Urothelium cell line (cell line): ENCODE measurements around the gene FIP1L1.

ENCODE experiments used
- DNase-seq: peaks from one replicate; pipeline ENCODE4 v3.0.0; 2011; ENCODE audit warnings: low spot score, mixed read lengths
- FAIRE-seq: peaks from 2 replicates; lab custom pipeline; 2011; peaks lifted over from hg19 to GRCh38; lab: Jason Lieb, UNC

Gene FIP1L1

DNA sequence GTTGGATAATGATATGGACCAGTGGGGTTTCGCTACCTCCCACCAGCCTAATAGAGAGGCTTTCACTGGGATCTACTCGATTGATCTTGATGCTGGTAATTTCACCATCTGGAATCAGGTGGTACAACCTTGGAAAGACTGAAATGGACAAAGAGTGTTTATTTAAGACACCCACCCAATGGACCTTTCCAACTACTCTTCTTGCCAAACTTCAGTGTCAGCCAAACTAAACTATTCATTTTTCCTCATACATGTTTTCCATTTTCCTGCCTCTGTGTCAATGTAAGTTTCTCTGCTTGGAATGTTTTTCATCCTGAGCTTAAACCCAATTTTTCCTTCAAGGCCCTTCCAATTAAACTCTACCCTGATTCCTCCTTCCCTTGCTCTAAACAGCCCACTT, 121.3 kb downstream of the FIP1L1 start:
- DNase-seq (no peak), FAIRE-seq (no peak)

DNA sequence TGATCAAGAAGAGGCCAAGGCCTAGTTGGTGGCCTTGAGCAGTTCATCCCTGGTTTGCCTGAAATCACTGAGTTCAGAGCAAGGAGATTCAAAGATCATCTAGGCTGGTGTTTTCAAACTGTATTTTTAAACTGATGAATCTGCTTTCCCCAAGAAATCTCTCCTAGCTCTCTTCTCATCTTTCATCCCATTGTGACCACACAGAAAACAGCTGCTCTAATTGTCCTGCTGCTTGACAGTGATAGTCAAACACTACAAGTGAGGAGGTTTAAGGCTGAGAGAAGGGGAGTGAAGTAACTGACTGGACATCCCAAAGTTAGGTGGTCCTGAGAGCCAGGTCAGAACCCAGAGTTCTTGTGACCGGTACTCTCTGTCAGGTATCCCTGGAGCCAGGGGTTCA, 122.3 kb downstream of the FIP1L1 start:
- no peak for DNase-seq
- no peak for FAIRE-seq

- no peak for FAIRE-seq
- no peak for DNase-seq
Measured at GRCh38 chr4:53500546-53500945, 123.1 kb downstream of the FIP1L1 start.

GRCh38 chr4:53501561-53501960, 124.1 kb downstream of the FIP1L1 start:
- FAIRE-seq (no peak), DNase-seq (no peak)

DNA sequence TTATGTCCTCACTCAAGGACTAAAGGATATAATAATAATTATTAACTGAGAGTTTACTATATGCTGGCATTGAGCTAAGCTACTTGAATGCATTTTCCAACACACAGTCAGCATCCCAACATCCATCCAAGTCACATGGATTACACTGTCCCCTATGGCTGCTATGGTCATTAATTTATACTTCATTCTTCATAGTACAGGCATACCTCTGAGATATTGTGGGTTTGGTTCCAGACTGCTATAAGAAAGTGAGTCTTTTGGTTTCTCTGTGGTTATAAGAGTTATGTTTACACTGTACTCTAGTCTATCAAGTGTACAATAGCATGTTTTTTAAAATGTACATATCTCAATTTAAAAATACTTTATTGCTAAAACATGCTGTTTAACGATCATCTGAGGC, 124.7 kb downstream of the FIP1L1 start:
- no peak for FAIRE-seq
- DNase-seq: no peak

DNA sequence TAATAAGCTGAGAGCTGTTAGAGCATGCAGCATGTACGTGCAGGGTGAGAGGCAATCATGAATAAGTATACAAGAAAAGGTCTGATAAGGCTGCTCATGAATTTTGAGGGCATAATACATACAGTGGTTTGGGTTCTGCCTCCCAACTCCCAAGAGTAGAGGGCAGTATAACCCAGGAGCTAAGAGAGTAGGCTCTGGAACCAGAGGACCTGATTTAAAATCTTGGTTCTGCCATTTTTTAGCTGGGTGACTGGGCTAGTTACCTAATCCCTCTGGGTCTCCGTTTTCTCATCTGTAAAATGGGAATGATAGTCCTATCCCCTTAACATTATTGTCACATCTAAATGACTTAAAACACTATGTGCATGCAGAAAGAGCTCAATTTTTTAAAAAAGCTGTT, 128.5 kb downstream of the FIP1L1 start:
- FAIRE-seq: no peak
- DNase-seq: no peak

DNA sequence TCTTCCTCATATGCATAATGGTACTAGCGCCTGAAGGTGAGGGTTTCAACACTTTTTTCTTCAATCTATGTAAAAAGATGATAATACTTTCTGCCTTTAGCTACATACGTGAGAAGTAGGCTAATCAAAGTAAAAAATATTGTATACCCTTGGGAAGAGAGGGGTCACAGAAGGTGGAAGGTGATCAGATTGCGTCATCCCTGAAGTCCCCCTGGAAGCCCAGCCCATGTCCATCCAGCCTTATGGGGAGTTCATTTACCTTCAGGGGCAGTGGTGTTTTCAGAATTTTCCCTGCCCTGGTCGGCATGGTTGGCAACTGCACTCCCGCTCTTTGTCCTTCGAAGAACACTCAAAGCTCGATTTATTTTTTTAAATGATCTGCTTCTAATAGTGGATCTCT, 129.6 kb downstream of the FIP1L1 start:
- FAIRE-seq: no peak
- DNase-seq: no peak

- FAIRE-seq: peak; percentile 81
- peak; percentile 67 for DNase-seq
Measured at GRCh38 chr4:53507671-53508286, 130.3 kb downstream of the FIP1L1 start.

GRCh38 chr4:53508446-53508845, 131.0 kb downstream of the FIP1L1 start:
- DNase-seq (peak; percentile 41), FAIRE-seq (no peak)

DNA sequence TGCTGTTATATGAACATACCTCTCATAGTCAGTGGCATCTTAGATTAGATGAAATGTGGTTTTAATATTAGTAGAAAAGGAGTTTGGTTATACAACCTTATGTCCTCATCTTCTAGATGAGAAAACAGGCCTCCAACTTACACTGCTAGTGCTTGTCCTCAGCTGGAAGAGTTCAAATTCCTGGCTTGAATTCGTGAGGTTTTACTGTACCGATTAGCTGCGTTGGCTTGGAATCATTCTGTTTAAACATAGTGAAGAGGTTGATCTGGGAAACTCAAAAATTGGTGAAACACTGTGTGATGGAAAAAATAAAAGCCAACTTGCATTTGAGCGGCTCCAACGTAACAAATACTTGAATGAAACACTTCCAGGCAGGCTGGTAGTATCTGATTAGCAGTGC, 132.9 kb downstream of the FIP1L1 start:
- no peak for DNase-seq
- FAIRE-seq: peak; percentile 5
